ENCODE results near the gene CNNM3.

The CNNM3 gene

GRCh38 chr2:96816127-96816835, at the start of gene CNNM3:
Gene CNNM3, plus strand, starts transcription at chr2:96816268. Its CDS starts 10 bp downstream, at chr2:96816278.
- no peaks in the 10 kb centered on the region for H3K27me3 Mint-ChIP-seq
- H3K4me3 Mint-ChIP-seq, result peak within 1 kb of the TSS; percentile 91
- no peaks in the 10 kb centered on the region for H3K9me3 Mint-ChIP-seq (ENCODE audit: low read depth)
- H3K4me1 Mint-ChIP-seq (ENCODE audit: low read depth), result peaks cover 49% of the 10 kb centered on the region
- peak within 1 kb of the TSS; percentile 77 for H3K27ac Mint-ChIP-seq
- H3K36me3 Mint-ChIP-seq, result peaks cover 2% of the 10 kb centered on the region

GRCh38 chr2:96767135-96767871, 48.8 kb upstream of the CNNM3 start:
- no peak overlapping the region for H3K27ac Mint-ChIP-seq
- peaks cover 40% of the 10 kb centered on the region for H3K4me1 Mint-ChIP-seq (ENCODE audit: low read depth)
- H3K9me3 Mint-ChIP-seq (ENCODE audit: low read depth), result no peaks in the 10 kb centered on the region
- no peaks in the 10 kb centered on the region for H3K27me3 Mint-ChIP-seq
- H3K36me3 Mint-ChIP-seq, result no peaks in the 10 kb centered on the region
- H3K4me3 Mint-ChIP-seq, result no peak overlapping the region

GRCh38 chr2:96768083-96768561, 47.9 kb upstream of the CNNM3 start:
- H3K9me3 Mint-ChIP-seq (ENCODE audit: low read depth), result no peaks in the 10 kb centered on the region
- no peaks in the 10 kb centered on the region for H3K36me3 Mint-ChIP-seq
- peaks cover 39% of the 10 kb centered on the region for H3K4me1 Mint-ChIP-seq (ENCODE audit: low read depth)
- no peak overlapping the region for H3K4me3 Mint-ChIP-seq
- no peak overlapping the region for H3K27ac Mint-ChIP-seq
- H3K27me3 Mint-ChIP-seq, result no peaks in the 10 kb centered on the region

- no peaks in the 10 kb centered on the region for H3K9me3 Mint-ChIP-seq (ENCODE audit: low read depth)
- H3K27me3 Mint-ChIP-seq, result no peaks in the 10 kb centered on the region
- H3K4me1 Mint-ChIP-seq (ENCODE audit: low read depth), result peaks cover 35% of the 10 kb centered on the region
- no peak overlapping the region for H3K4me3 Mint-ChIP-seq
- no peak overlapping the region for H3K27ac Mint-ChIP-seq
- no peaks in the 10 kb centered on the region for H3K36me3 Mint-ChIP-seq
These were observed 46.3 kb upstream of the CNNM3 start for GRCh38 chr2:96769814-96770213.

GRCh38 chr2:96770442-96771202, 45.4 kb upstream of the CNNM3 start:
- H3K4me1 Mint-ChIP-seq (ENCODE audit: low read depth), result peaks cover 37% of the 10 kb centered on the region
- no peak overlapping the region for H3K4me3 Mint-ChIP-seq
- no peaks in the 10 kb centered on the region for H3K9me3 Mint-ChIP-seq (ENCODE audit: low read depth)
- no peaks in the 10 kb centered on the region for H3K27me3 Mint-ChIP-seq
- no peak overlapping the region for H3K27ac Mint-ChIP-seq
- no peaks in the 10 kb centered on the region for H3K36me3 Mint-ChIP-seq

- H3K27ac Mint-ChIP-seq, result no peak overlapping the region
- no peaks in the 10 kb centered on the region for H3K9me3 Mint-ChIP-seq (ENCODE audit: low read depth)
- no peak overlapping the region for H3K4me3 Mint-ChIP-seq
- H3K36me3 Mint-ChIP-seq, result no peaks in the 10 kb centered on the region
- H3K4me1 Mint-ChIP-seq (ENCODE audit: low read depth), result peaks cover 28% of the 10 kb centered on the region
- no peaks in the 10 kb centered on the region for H3K27me3 Mint-ChIP-seq
These were observed 44.1 kb upstream of the CNNM3 start for GRCh38 chr2:96771796-96772618.

- no peaks in the 10 kb centered on the region for H3K9me3 Mint-ChIP-seq (ENCODE audit: low read depth)
- H3K36me3 Mint-ChIP-seq, result no peaks in the 10 kb centered on the region
- peaks cover 28% of the 10 kb centered on the region for H3K4me1 Mint-ChIP-seq (ENCODE audit: low read depth)
- no peaks in the 10 kb centered on the region for H3K27me3 Mint-ChIP-seq
- H3K27ac Mint-ChIP-seq, result peak overlapping the region; percentile 28
- peak overlapping the region; percentile 47 for H3K4me3 Mint-ChIP-seq
These were observed 43.0 kb upstream of the CNNM3 start for GRCh38 chr2:96772903-96773671.

GRCh38 chr2:96773922-96774321, 42.1 kb upstream of the CNNM3 start:
- no peaks in the 10 kb centered on the region for H3K9me3 Mint-ChIP-seq (ENCODE audit: low read depth)
- H3K4me1 Mint-ChIP-seq (ENCODE audit: low read depth), result peaks cover 25% of the 10 kb centered on the region

GRCh38 chr2:96775160-96775559, 40.9 kb upstream of the CNNM3 start:
- peak overlapping the region; percentile 22 for H3K4me3 Mint-ChIP-seq
- H3K27me3 Mint-ChIP-seq, result no peaks in the 10 kb centered on the region
- no peaks in the 10 kb centered on the region for H3K9me3 Mint-ChIP-seq (ENCODE audit: low read depth)
- H3K4me1 Mint-ChIP-seq (ENCODE audit: low read depth), result peaks cover 25% of the 10 kb centered on the region
- peak overlapping the region; percentile 77 for H3K27ac Mint-ChIP-seq
- peaks cover 2% of the 10 kb centered on the region for H3K36me3 Mint-ChIP-seq

More at GRCh38 chr2:96773922-96774321, 42.1 kb upstream of the CNNM3 start:
- Mint-ChIP-seq H3K4me3 (peak overlapping the region; percentile 81), H3K27ac (peak overlapping the region; percentile 91), H3K36me3 (no peaks in the 10 kb centered on the region), H3K27me3 (no peaks in the 10 kb centered on the region)

- H3K4me3 Mint-ChIP-seq, result no peak overlapping the region
- no peak overlapping the region for H3K27ac Mint-ChIP-seq
These were observed 32.7 kb upstream of the CNNM3 start for GRCh38 chr2:96783388-96783787.

GRCh38 chr2:96787411-96787810, 28.7 kb upstream of the CNNM3 start:
- Mint-ChIP-seq H3K4me3 (no peak overlapping the region), H3K4me1 (ENCODE audit: low read depth) (peaks cover 4% of the 10 kb centered on the region), H3K27me3 (no peaks in the 10 kb centered on the region), H3K9me3 (ENCODE audit: low read depth) (no peaks in the 10 kb centered on the region), H3K36me3 (no peaks in the 10 kb centered on the region), H3K27ac (no peak overlapping the region)

More at GRCh38 chr2:96783388-96783787, 32.7 kb upstream of the CNNM3 start:
- H3K27me3 Mint-ChIP-seq, result no peaks in the 10 kb centered on the region
- no peaks in the 10 kb centered on the region for H3K9me3 Mint-ChIP-seq (ENCODE audit: low read depth)
- peaks cover 4% of the 10 kb centered on the region for H3K4me1 Mint-ChIP-seq (ENCODE audit: low read depth)
- peaks cover 5% of the 10 kb centered on the region for H3K36me3 Mint-ChIP-seq

- no peak overlapping the region for H3K27ac Mint-ChIP-seq
- peaks cover 4% of the 10 kb centered on the region for H3K4me1 Mint-ChIP-seq (ENCODE audit: low read depth)
- H3K27me3 Mint-ChIP-seq, result no peaks in the 10 kb centered on the region
- no peaks in the 10 kb centered on the region for H3K36me3 Mint-ChIP-seq
- H3K9me3 Mint-ChIP-seq (ENCODE audit: low read depth), result no peaks in the 10 kb centered on the region
- no peak overlapping the region for H3K4me3 Mint-ChIP-seq
These were observed 27.4 kb upstream of the CNNM3 start for GRCh38 chr2:96788442-96789244.

- no peaks in the 10 kb centered on the region for H3K27me3 Mint-ChIP-seq
- H3K4me1 Mint-ChIP-seq (ENCODE audit: low read depth), result peaks cover 4% of the 10 kb centered on the region
- H3K27ac Mint-ChIP-seq, result no peak overlapping the region
- no peaks in the 10 kb centered on the region for H3K36me3 Mint-ChIP-seq
- H3K4me3 Mint-ChIP-seq, result no peak overlapping the region
- no peaks in the 10 kb centered on the region for H3K9me3 Mint-ChIP-seq (ENCODE audit: low read depth)
These were observed 26.8 kb upstream of the CNNM3 start for GRCh38 chr2:96789245-96789617.

All from activated naive CD8-positive, alpha-beta T cell (primary cell).